Panc1 (cell line): Measurements from ENCODE around the gene PRKG1. TPM values are rescaled to one million over a fixed set of nuclear protein-coding genes. Genes with fewer than 3 reads are reported as not detected.

ENCODE experiments used
- ATAC-seq: fragments of 200-7000 bp; cut with Tn5 transposase; 2 replicates; pipeline ENCODE4 v1.9.1; 2020; ENCODE audit warnings: mild to moderate bottlenecking, moderate library complexity
- BruUV-seq: library from RNA; stranded (reverse); fragments of 400-500 nt; replicated peaks from 2 replicates; lab custom pipeline; 2021; lab: Mats Ljungman, UMichigan
- CTCF ChIA-PET: fragments of 300-600 bp; sonication (Branson Sonifier 250); formaldehyde crosslinking; loops from one replicate; lab custom pipeline; 2022; ENCODE audit warnings: antibody characterized with exemption; lab: Charles Lee
- POLR2A ChIA-PET: fragments of 300-600 bp; sonication (Branson Sonifier 250); formaldehyde crosslinking; loops from one replicate; lab custom pipeline; 2022; ENCODE audit warnings: antibody characterized with exemption; lab: Charles Lee
- DNase-seq: peaks from one replicate; pipeline ENCODE4 v3.0.0-alpha.2; 2010; ENCODE audit warnings: low read depth, low spot score
- H3K27ac ChIP-seq: 2 replicates; pipeline ENCODE4 v1.5.1; 2011; ENCODE audit warnings: mild to moderate bottlenecking, low read length, inconsistent platforms
- H3K27me3 ChIP-seq: fragments of 200-500 bp; sonication (Bioruptor generic); 2 replicates; pipeline ENCODE4 v1.6.0; 2014; ENCODE audit warnings: low read length, inconsistent platforms; ENCODE audit not compliant: control insufficient read depth, insufficient read depth
- H3K36me3 ChIP-seq: fragments of 200-500 bp; sonication (Bioruptor generic); 2 replicates; pipeline ENCODE4 v1.5.1; 2014; ENCODE audit warnings: inconsistent platforms, mild to moderate bottlenecking, low read length, moderate library complexity; ENCODE audit not compliant: control insufficient read depth, insufficient read depth
- H3K4me1 ChIP-seq: 2 replicates; pipeline ENCODE4 v1.5.1; 2011; ENCODE audit warnings: inconsistent platforms, mild to moderate bottlenecking, low read length, moderate library complexity; ENCODE audit not compliant: control insufficient read depth, insufficient read depth
- H3K4me3 ChIP-seq, 2 experiments: 2 replicates each; pipeline ENCODE4 v1.5.1; 2011 to 2012; ENCODE audit warnings: low read depth in 2 of 2, low read length in 2 of 2, mild to moderate bottlenecking in 2 of 2, inconsistent platforms in 1 of 2, moderate library complexity in 1 of 2
- H3K9me3 ChIP-seq: fragments of 200-500 bp; sonication (Bioruptor generic); 2 replicates; pipeline ENCODE4 v1.5.1; 2014; ENCODE audit warnings: low read depth, mild to moderate bottlenecking, inconsistent platforms, low read length, moderate library complexity; ENCODE audit not compliant: control insufficient read depth, insufficient read depth
- POLR2AphosphoS5 ChIP-seq: IDR thresholded peaks from 2 replicates; pipeline ENCODE4 v1.6.1; 2012; ENCODE audit warnings: mild to moderate bottlenecking, low read depth, low read length, moderate library complexity
- SIN3A ChIP-seq: IDR thresholded peaks from 2 replicates; pipeline ENCODE4 v1.6.1; 2012; ENCODE audit warnings: low read depth, mild to moderate bottlenecking, low read length, moderate library complexity, borderline replicate concordance; ENCODE audit not compliant: insufficient read depth
- TCF7L2 ChIP-seq: IDR thresholded peaks from 2 replicates; pipeline ENCODE4 v1.6.1; 2011; ENCODE audit warnings: mild to moderate bottlenecking, low read depth, low read length, inconsistent platforms
- in situ Hi-C: cut with HindIII; loops from 2 replicates; pipeline ENCODE4 v1.10.0; 2016; ENCODE audit warnings: low sequenced_read_pairs, low pct_unique_long_range_greater_than_20kb
- intact Hi-C: fragments of 100-400 bp; cut with micrococcal nuclease; formaldehyde crosslinking; loops from one replicate; pipeline ENCODE4 v1.10.0; 2022; ENCODE audit not compliant: unreplicated experiment
- total RNA-seq: library from RNA; stranded (reverse); gene quantifications from one replicate; pipeline ENCODE4 v1.2.1, GENCODE V29; 2021; ENCODE audit not compliant: unreplicated experiment
- TF ChIP-seq, protein P1 (sequence below), 2 experiments: IDR thresholded peaks; 2 replicates each; pipeline ENCODE4 v1.6.1; 2011 to 2012; ENCODE audit warnings: low read depth in 2 of 2, control low read depth in 1 of 2, low read length in 1 of 2, mild to moderate bottlenecking in 1 of 2, moderate library complexity in 1 of 2; ENCODE audit not compliant: insufficient read depth in 1 of 2
- TF ChIP-seq, protein P2 (sequence below): fragments of 450-650 bp; IDR thresholded peaks from 2 replicates; pipeline ENCODE4 v1.5.1; 2017; ENCODE audit warnings: mild to moderate bottlenecking

Gene PRKG1
- total RNA-seq, 1 experiment from 2014 or later: 0.92 TPM

GRCh38 chr10:51250278-51250920 is 176.1 kb downstream of the PRKG1 start:
- no peak overlapping the region for H3K27ac ChIP-seq
- H3K4me1 ChIP-seq: peaks cover 2% of the 10 kb centered on the region; the same call in 1 of the 2 replicates
- TF ChIP-seq, protein P1, sequence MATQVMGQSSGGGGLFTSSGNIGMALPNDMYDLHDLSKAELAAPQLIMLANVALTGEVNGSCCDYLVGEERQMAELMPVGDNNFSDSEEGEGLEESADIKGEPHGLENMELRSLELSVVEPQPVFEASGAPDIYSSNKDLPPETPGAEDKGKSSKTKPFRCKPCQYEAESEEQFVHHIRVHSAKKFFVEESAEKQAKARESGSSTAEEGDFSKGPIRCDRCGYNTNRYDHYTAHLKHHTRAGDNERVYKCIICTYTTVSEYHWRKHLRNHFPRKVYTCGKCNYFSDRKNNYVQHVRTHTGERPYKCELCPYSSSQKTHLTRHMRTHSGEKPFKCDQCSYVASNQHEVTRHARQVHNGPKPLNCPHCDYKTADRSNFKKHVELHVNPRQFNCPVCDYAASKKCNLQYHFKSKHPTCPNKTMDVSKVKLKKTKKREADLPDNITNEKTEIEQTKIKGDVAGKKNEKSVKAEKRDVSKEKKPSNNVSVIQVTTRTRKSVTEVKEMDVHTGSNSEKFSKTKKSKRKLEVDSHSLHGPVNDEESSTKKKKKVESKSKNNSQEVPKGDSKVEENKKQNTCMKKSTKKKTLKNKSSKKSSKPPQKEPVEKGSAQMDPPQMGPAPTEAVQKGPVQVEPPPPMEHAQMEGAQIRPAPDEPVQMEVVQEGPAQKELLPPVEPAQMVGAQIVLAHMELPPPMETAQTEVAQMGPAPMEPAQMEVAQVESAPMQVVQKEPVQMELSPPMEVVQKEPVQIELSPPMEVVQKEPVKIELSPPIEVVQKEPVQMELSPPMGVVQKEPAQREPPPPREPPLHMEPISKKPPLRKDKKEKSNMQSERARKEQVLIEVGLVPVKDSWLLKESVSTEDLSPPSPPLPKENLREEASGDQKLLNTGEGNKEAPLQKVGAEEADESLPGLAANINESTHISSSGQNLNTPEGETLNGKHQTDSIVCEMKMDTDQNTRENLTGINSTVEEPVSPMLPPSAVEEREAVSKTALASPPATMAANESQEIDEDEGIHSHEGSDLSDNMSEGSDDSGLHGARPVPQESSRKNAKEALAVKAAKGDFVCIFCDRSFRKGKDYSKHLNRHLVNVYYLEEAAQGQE (IDR thresholded peaks at IDR 0.05; ENCODE audit: insufficient read depth in 1 of 2, low read depth in 2 of 2, low read length in 1 of 2): no peak
- TF ChIP-seq TCF7L2 (no peak), POLR2AphosphoS5 (no peak), SIN3A (no peak)
- TF ChIP-seq, protein P2, sequence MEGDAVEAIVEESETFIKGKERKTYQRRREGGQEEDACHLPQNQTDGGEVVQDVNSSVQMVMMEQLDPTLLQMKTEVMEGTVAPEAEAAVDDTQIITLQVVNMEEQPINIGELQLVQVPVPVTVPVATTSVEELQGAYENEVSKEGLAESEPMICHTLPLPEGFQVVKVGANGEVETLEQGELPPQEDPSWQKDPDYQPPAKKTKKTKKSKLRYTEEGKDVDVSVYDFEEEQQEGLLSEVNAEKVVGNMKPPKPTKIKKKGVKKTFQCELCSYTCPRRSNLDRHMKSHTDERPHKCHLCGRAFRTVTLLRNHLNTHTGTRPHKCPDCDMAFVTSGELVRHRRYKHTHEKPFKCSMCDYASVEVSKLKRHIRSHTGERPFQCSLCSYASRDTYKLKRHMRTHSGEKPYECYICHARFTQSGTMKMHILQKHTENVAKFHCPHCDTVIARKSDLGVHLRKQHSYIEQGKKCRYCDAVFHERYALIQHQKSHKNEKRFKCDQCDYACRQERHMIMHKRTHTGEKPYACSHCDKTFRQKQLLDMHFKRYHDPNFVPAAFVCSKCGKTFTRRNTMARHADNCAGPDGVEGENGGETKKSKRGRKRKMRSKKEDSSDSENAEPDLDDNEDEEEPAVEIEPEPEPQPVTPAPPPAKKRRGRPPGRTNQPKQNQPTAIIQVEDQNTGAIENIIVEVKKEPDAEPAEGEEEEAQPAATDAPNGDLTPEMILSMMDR: no peak
- H3K4me3 ChIP-seq: no peak overlapping the region
- no peaks in the 10 kb centered on the region for H3K36me3 ChIP-seq
- intact Hi-C loops (no loop called here), in situ Hi-C loops (no loop called here)
- CTCF ChIA-PET: no interaction called here
- H3K9me3 ChIP-seq: no peaks in the 10 kb centered on the region
- POLR2A ChIA-PET: no interaction called here
- ATAC-seq (no peak), DNase-seq (no peak)
- no TSS peak for BruUV-seq
- no peaks in the 10 kb centered on the region for H3K27me3 ChIP-seq

DNA sequence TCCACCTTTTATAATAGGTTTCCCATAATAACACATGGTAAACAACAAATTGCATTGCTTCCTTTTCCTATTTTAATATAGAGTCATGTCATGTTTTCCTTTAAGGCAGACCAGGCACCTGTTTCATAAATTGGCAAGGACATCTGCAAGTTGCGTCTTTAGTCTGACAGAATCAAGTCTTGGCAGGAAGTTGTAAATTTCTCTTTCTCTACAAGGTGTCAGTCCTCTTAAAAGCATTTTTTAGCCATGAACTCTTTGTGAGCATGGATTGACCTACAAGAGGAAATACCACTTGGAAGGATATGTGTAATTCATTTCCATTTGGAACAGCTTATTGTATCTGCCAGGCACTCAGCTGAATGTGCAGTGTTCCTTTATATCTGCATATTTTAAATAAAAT is 176.8 kb downstream of the PRKG1 start:
- H3K27ac ChIP-seq: no peak overlapping the region
- ATAC-seq: no peak
- POLR2A ChIA-PET: no interaction called here
- in situ Hi-C loops (no loop called here), intact Hi-C loops (no loop called here)
- H3K36me3 ChIP-seq: no peaks in the 10 kb centered on the region
- H3K4me1 ChIP-seq: no peaks in the 10 kb centered on the region
- H3K27me3 ChIP-seq: no peaks in the 10 kb centered on the region
- no peak for DNase-seq
- CTCF ChIA-PET: no interaction called here
- H3K9me3 ChIP-seq: no peaks in the 10 kb centered on the region
- no peak overlapping the region for H3K4me3 ChIP-seq
- BruUV-seq: no TSS peak
- TF ChIP-seq, protein P2: no peak
- no peak for TF ChIP-seq POLR2AphosphoS5
- TF ChIP-seq TCF7L2: no peak
- TF ChIP-seq, protein P1 (IDR thresholded peaks at IDR 0.05; ENCODE audit: insufficient read depth in 1 of 2, low read depth in 2 of 2, low read length in 1 of 2): no peak
- TF ChIP-seq SIN3A: no peak
